Measurements from ENCODE around the gene GPC2.

Gene GPC2

DNA sequence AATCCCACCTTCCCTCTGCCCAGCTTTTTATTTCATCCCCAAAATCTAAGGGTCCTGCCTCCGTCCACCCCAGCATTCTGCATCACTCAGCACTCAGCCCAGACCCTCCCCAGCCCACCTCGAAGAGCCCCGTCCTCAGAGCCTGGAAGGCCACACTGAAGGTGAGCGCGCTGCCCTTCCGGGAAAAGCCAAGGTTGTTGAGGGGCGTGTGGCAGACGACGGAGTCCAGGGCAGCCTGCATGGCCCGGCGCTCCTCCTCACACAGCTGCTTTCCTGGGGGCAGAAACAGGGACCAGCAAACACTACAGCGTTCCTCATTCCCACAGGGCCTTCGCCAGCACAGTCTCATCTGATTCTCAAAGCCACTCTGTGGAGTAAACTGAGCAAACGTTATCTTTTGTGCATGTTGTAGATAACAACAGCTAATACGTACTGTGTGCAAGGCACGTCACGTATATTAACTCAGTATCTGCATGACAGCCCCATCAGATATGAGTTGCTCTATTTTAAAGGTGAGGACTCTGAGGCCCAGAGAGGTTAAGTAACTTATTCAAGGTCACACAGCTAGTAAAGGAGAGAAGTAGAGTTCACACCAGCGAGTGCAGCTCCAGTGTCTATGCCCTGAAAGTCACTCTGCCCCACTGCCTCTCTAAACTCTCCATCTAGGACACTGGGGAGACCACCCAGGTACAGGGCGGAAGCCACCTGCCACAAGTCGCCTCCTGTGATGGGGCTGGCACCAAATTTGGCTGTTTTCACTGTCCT is 21.4 kb downstream of the GPC2 start:
- DNase-seq (ENCODE audit: low read depth) = no peak
- H3K4me3 ChIP-seq (ENCODE audit: low read depth, low read length) = no peak overlapping the region
- no peak for TF ChIP-seq CTCF (IDR thresholded peaks at IDR 0.05; ENCODE audit: low read depth, low read length)
- TF ChIP-seq MAX (IDR thresholded peaks at IDR 0.05; ENCODE audit: low read depth, low read length) = no peak
- TF ChIP-seq POLR2A (IDR thresholded peaks at IDR 0.05; ENCODE audit: extremely low read depth, insufficient read length) = no peak
- no peak for TF ChIP-seq MYC (IDR thresholded peaks at IDR 0.05; ENCODE audit: low read depth, low read length)

DNA sequence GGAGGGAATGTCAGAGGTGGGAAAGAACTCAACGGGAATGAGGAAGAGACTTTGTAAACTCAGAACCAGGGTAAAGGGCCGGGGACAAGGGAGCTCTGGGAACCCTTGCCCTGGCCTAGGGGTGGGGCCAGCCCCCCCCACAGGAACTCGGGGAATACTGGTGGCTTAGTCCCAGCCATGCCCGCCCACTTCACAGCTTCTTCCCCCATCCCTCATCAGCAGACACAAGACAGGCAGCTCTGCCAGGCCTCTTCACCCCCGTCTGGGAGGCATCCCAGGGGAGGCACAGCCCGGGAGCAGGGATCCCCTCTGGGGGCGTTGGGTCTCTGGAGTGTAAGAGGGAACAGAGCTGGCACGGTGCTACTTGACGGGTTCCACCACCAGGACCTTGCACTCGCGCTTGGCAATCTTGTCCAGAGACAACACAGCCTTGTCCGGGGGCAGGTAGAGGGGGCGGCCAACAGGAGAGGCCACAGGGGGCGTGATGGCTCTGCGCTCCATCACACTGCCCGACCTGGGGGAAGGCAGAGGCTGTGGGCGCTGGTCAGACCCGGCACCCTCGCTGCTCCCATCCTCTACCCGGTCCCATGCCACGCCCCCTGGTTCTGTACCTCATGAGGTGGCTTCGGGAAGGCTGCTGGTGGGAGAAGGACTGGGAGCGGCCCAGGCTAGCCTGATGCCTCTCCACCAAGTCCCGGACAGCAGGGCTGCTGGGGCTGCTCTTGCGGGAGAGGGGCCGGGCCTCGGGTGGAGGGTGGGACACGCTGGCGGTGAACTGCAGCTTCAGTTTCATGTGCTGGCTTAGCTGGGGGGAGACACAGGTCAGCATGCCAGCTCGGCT is 22.3 kb downstream of the GPC2 start:
- H3K4me3 ChIP-seq (ENCODE audit: low read depth, low read length) = no peak overlapping the region
- TF ChIP-seq CTCF (IDR thresholded peaks at IDR 0.05; ENCODE audit: low read depth, low read length) = no peak
- no peak for TF ChIP-seq MAX (IDR thresholded peaks at IDR 0.05; ENCODE audit: low read depth, low read length)
- TF ChIP-seq POLR2A (IDR thresholded peaks at IDR 0.05; ENCODE audit: extremely low read depth, insufficient read length) = no peak
- no peak for TF ChIP-seq MYC (IDR thresholded peaks at IDR 0.05; ENCODE audit: low read depth, low read length)
- no peak for DNase-seq (ENCODE audit: low read depth)

DNA sequence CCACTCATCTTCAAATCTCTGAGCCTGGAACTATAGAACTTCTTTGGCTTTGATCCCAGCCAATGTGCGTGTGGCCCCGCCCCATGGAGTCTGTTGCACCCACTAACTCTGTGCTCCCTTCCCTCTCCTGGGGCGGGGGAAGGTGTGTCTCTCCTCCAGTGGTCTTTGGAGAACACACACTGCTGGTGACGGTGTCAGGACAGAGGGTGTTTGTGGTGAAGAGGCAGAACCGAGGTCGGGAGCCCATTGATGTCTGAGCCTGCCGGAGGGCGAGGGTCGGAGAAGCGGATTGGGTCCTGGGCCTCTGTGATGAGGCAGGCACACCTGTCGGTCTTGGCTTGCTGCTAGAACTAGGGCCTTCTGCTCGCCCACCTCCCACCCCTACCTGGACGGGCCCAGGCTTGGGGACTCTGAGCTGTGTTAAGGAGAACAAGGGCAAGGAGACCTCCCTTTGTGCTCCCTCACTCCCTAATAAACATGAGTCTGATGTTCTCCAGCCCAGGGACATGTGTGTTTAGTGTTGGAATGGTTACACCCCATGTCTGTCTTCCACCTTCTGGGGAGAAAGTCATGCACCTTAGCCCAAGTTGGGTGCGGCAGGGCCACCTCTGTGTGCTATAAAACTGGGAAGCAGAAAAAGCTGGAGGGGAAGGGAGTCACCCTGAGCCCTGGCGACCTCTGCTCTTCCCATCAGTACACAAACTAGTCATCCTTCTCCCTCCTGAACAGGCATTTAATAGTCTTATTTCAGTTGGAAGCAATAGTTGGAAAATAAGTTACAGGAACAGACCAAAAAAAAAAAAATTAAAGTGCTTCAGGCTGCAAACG is 23.3 kb downstream of the GPC2 start:
- DNase-seq (ENCODE audit: low read depth) = no peak
- TF ChIP-seq MYC (IDR thresholded peaks at IDR 0.05; ENCODE audit: low read depth, low read length) (no peak), POLR2A (IDR thresholded peaks at IDR 0.05; ENCODE audit: extremely low read depth, insufficient read length) (no peak), MAX (IDR thresholded peaks at IDR 0.05; ENCODE audit: low read depth, low read length) (no peak), CTCF (IDR thresholded peaks at IDR 0.05; ENCODE audit: low read depth, low read length) (no peak)
- no peak overlapping the region for H3K4me3 ChIP-seq (ENCODE audit: low read depth, low read length)

- no peak for DNase-seq (ENCODE audit: low read depth)
- TF ChIP-seq POLR2A (IDR thresholded peaks at IDR 0.05; ENCODE audit: extremely low read depth, insufficient read length) = no peak
- TF ChIP-seq MYC (IDR thresholded peaks at IDR 0.05; ENCODE audit: low read depth, low read length) = no peak
- TF ChIP-seq MAX (IDR thresholded peaks at IDR 0.05; ENCODE audit: low read depth, low read length) = no peak
- no peak for TF ChIP-seq CTCF (IDR thresholded peaks at IDR 0.05; ENCODE audit: low read depth, low read length)
- H3K4me3 ChIP-seq (ENCODE audit: low read depth, low read length) = no peak overlapping the region
These were observed 24.1 kb downstream of the GPC2 start for GRCh38 chr7:100152937-100153666.

- DNase-seq (ENCODE audit: low read depth) = peak; percentile 88
- no peak overlapping the region for H3K4me3 ChIP-seq (ENCODE audit: low read depth, low read length)
- TF ChIP-seq MYC (IDR thresholded peaks at IDR 0.05; ENCODE audit: low read depth, low read length) (0 out of 2 replicates have a peak, but pooled peaks have one; percentile 25), CTCF (IDR thresholded peaks at IDR 0.05; ENCODE audit: low read depth, low read length) (peak; percentile 26), MAX (IDR thresholded peaks at IDR 0.05; ENCODE audit: low read depth, low read length) (peak; percentile 50), POLR2A (IDR thresholded peaks at IDR 0.05; ENCODE audit: extremely low read depth, insufficient read length) (no peak)
These were observed 24.8 kb downstream of the GPC2 start for GRCh38 chr7:100152404-100152803.
